H1 (cell line): ENCODE results near the gene PALS2. TPM values are rescaled to one million over a fixed set of nuclear protein-coding genes. Genes with fewer than 3 reads are reported as not detected.

ENCODE experiments used
- EP300 ChIP-seq, 2 experiments: IDR thresholded peaks; 1 replicate in 1 of 2; 2 replicates in 1 of 2; pipeline ENCODE4 v1.6.1; 2011 to 2012; ENCODE audit warnings: low read depth in 2 of 2, low read length in 2 of 2, mild to moderate bottlenecking in 2 of 2, borderline replicate concordance in 1 of 2, inconsistent platforms in 1 of 2, moderate library complexity in 1 of 2
- HDAC6 ChIP-seq: IDR thresholded peaks from one replicate; pipeline ENCODE4 v1.7.1; 2012; ENCODE audit warnings: low read depth, mild to moderate bottlenecking, inconsistent platforms, low read length, moderate library complexity
- POU5F1 ChIP-seq: IDR thresholded peaks from 2 replicates; pipeline ENCODE4 v1.6.1; 2011; ENCODE audit warnings: low read depth, mild to moderate bottlenecking, low read length, moderate library complexity
- SP2 ChIP-seq: IDR thresholded peaks from 2 replicates; pipeline ENCODE4 v1.6.1; 2012; ENCODE audit warnings: mild to moderate bottlenecking, low read length, inconsistent platforms
- polyA plus RNA-seq, 7 experiments: library from polyadenylated mRNA; depleted of rRNA in 3 of 7; stranded (reverse) in 5 of 7; unstranded in 2 of 7; fragments of >200 nt in 5 of 7; fragments of 200-250 nt in 2 of 7; gene quantifications; 1 replicate in 5 of 7; 2 replicates in 1 of 7; 4 replicates in 1 of 7; pipeline versions ENCODE4 v1.2.1 to v1.2.3, GENCODE V29; 2011 to 2013; ENCODE audit warnings: missing spikeins in 2 of 7, mixed read lengths in 2 of 7
- total RNA-seq: library from RNA; stranded (reverse); fragmentation: NEBNext Ultra II Directional; extraction: Animal tissue kit (Norgen Biotek cat#: 25700); gene quantifications from 2 replicates; pipeline ENCODE4 v1.2.1, GENCODE V29; 2021

The PALS2 gene
- total and polyA plus RNA-seq, 2 of the 8 experiments (the other 6 are each of a cell fraction or from before 2014, with no cell fraction given), result 10.4 to 98.3 TPM

GRCh38 chr7:24595671-24596418 is 22.6 kb downstream of the PALS2 start (continued):
- TF ChIP-seq POU5F1, result no peak
- no peak for TF ChIP-seq HDAC6
- TF ChIP-seq EP300 (IDR thresholded peaks at IDR 0.05; ENCODE audit: borderline replicate concordance in 1 of 2, low read depth in 2 of 2, low read length in 2 of 2), result no peak
- no peak for TF ChIP-seq SP2
